Esophagus muscularis mucosa (tissue), 3 donors: Measurements from ENCODE around the gene STMN3.
A peak's percentile ranks its signal among the peaks of the same experiment; 100 is the strongest.

Experiments used
- EP300 ChIP-seq: sonication (generic); formaldehyde crosslinking; IDR thresholded peaks from one replicate; pipeline ENCODE4 v1.6.1; 2017; ENCODE audit warnings: antibody characterized with exemption
- TF ChIP-seq, protein P1 (sequence below), 3 experiments: fragments of 200-600 bp in 2 of 3; fragments of 450-650 bp in 1 of 3; sonication (generic) in 2 of 3; IDR thresholded peaks; one replicate each; pipeline ENCODE4 v1.5.1; 2017 to 2019; ENCODE audit warnings: antibody characterized with exemption in 3 of 3, mild to moderate bottlenecking in 2 of 3, moderate library complexity in 1 of 3

- TF ChIP-seq EP300: no peak
- TF ChIP-seq, protein P1, sequence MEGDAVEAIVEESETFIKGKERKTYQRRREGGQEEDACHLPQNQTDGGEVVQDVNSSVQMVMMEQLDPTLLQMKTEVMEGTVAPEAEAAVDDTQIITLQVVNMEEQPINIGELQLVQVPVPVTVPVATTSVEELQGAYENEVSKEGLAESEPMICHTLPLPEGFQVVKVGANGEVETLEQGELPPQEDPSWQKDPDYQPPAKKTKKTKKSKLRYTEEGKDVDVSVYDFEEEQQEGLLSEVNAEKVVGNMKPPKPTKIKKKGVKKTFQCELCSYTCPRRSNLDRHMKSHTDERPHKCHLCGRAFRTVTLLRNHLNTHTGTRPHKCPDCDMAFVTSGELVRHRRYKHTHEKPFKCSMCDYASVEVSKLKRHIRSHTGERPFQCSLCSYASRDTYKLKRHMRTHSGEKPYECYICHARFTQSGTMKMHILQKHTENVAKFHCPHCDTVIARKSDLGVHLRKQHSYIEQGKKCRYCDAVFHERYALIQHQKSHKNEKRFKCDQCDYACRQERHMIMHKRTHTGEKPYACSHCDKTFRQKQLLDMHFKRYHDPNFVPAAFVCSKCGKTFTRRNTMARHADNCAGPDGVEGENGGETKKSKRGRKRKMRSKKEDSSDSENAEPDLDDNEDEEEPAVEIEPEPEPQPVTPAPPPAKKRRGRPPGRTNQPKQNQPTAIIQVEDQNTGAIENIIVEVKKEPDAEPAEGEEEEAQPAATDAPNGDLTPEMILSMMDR (IDR thresholded peaks at IDR 0.05): peak; percentile 24 to 52 (median 31)
Observed at GRCh38 chr20:63641792-63642523, 11.3 kb downstream of the STMN3 start.
